Epithelial cell of esophagus (primary cell): ENCODE results near the gene IMPG2.
A peak's percentile ranks its signal among the peaks of the same experiment; 100 is the strongest.

ENCODE experiments used
- DNase-seq: peaks from one replicate; pipeline ENCODE4 v3.0.0; 2010; ENCODE audit warnings: low read depth
- H3K4me3 ChIP-seq: 2 replicates; pipeline ENCODE4 v1.5.1; 2011; ENCODE audit warnings: mild to moderate bottlenecking, low read length, control low read depth
- CTCF ChIP-seq: IDR thresholded peaks from 2 replicates; pipeline ENCODE4 v1.5.1; 2011; ENCODE audit warnings: low read depth, mild to moderate bottlenecking, low read length, control low read depth, inconsistent platforms; ENCODE audit not compliant: insufficient read depth; ENCODE audit errors: missing control alignments

The IMPG2 gene

GRCh38 chr3:101212730-101213129 is 107.6 kb downstream of the IMPG2 start:
- DNase-seq, result no peak

GRCh38 chr3:101204246-101204645 is 116.1 kb downstream of the IMPG2 start:
- TF ChIP-seq CTCF, result no peak
- peak; percentile 26 for DNase-seq
- H3K4me3 ChIP-seq, result no peak overlapping the region

More at GRCh38 chr3:101212730-101213129, 107.6 kb downstream of the IMPG2 start:
- no peak overlapping the region for H3K4me3 ChIP-seq
- no peak for TF ChIP-seq CTCF

- no peak overlapping the region for H3K4me3 ChIP-seq
- TF ChIP-seq CTCF, result no peak
- DNase-seq, result peak; percentile 22
These were observed 117.0 kb downstream of the IMPG2 start for GRCh38 chr3:101203411-101203810.

- no peak for TF ChIP-seq CTCF
- DNase-seq, result no peak
- no peak overlapping the region for H3K4me3 ChIP-seq
These were observed 117.7 kb downstream of the IMPG2 start for GRCh38 chr3:101202640-101203039.

GRCh38 chr3:101200461-101200860 is 119.9 kb downstream of the IMPG2 start:
- H3K4me3 ChIP-seq, result no peak overlapping the region
- no peak for DNase-seq
- no peak for TF ChIP-seq CTCF

GRCh38 chr3:101195951-101196713 is 124.2 kb downstream of the IMPG2 start:
- no peak overlapping the region for H3K4me3 ChIP-seq
- TF ChIP-seq CTCF, result peak; percentile 66
- DNase-seq, result peak; percentile 69

- DNase-seq, result no peak
- H3K4me3 ChIP-seq, result no peak overlapping the region
- TF ChIP-seq CTCF, result no peak
These were observed 126.0 kb downstream of the IMPG2 start for GRCh38 chr3:101194392-101194791.
